ENCODE measurements around the gene F2.
A peak's percentile ranks its signal among the peaks of the same experiment; 100 is the strongest.

Gene F2

DNA sequence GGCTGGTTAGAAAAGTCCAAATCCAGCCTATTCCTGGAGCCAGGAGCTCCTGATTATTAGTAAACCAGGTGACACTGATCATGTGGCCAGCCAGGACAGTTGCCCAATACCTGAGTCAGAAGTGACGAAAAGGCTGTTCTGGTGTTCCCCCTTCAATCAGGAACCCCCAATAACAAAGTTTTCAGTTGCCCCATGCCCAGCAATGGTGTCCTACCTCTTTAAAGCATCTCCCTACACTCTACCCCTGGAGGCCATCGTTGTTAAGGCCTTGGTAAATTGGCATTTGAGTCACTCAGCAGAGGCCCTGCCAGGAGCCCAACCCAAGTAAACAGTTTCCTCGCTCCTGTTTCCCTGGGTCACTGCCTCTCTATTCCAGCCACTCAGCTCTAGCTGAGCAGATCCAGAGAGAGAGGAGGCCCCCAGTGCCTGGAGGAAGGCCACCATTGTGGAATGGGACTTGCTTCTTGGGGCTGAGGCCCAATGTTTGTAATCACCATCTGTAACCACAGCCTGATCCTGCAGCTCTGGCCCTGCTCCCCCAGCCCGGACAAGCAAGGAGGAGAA, 43.6 kb upstream of the F2 start:
- Histone ChIP-seq H2AFZ (ENCODE audit: low read length) (no peak overlapping the region), H3K4me3 (ENCODE audit: low read length, poor library complexity, severe bottlenecking) (peak overlapping the region; percentile 37), H3F3A (ENCODE audit: low read depth) (peaks cover 33% of the 10 kb centered on the region), H3K9ac (ENCODE audit: low read depth, low read length, poor library complexity, severe bottlenecking) (peak overlapping the region; percentile 76), H3K36me3 (ENCODE audit: insufficient read depth, low read length) (peaks cover 54% of the 10 kb centered on the region; the same call in 1 of the 2 replicates), H3K9me2 (replicated peaks; ENCODE audit: low read depth, low read length) (no peaks in the 10 kb centered on the region), H3K79me2 (ENCODE audit: insufficient read depth, low read length) (peaks cover 8% of the 10 kb centered on the region; the same call in 1 of the 2 replicates), H3K9me3 (ENCODE audit: insufficient read depth, low read depth, low read length) (no peaks in the 10 kb centered on the region), H3K27me3 (ENCODE audit: insufficient read depth, low read length, poor library complexity, severe bottlenecking) (no peaks in the 10 kb centered on the region), H3K4me1 (ENCODE audit: insufficient read depth, low read length, poor library complexity, severe bottlenecking) (peaks cover 62% of the 10 kb centered on the region), H3K4me2 (ENCODE audit: low read depth, low read length, poor library complexity, severe bottlenecking) (peak overlapping the region; percentile 70), H4K20me1 (ENCODE audit: insufficient read depth, low read length, poor library complexity, severe bottlenecking) (no peaks in the 10 kb centered on the region)
- TF ChIP-seq, protein P1, sequence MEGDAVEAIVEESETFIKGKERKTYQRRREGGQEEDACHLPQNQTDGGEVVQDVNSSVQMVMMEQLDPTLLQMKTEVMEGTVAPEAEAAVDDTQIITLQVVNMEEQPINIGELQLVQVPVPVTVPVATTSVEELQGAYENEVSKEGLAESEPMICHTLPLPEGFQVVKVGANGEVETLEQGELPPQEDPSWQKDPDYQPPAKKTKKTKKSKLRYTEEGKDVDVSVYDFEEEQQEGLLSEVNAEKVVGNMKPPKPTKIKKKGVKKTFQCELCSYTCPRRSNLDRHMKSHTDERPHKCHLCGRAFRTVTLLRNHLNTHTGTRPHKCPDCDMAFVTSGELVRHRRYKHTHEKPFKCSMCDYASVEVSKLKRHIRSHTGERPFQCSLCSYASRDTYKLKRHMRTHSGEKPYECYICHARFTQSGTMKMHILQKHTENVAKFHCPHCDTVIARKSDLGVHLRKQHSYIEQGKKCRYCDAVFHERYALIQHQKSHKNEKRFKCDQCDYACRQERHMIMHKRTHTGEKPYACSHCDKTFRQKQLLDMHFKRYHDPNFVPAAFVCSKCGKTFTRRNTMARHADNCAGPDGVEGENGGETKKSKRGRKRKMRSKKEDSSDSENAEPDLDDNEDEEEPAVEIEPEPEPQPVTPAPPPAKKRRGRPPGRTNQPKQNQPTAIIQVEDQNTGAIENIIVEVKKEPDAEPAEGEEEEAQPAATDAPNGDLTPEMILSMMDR (conservative IDR thresholded peaks at IDR 0.05; ENCODE audit: low read length) = no peak
- no peak for TF ChIP-seq EZH2phosphoT487 (IDR thresholded peaks at IDR 0.05; ENCODE audit: borderline replicate concordance)

- H3K4me3 ChIP-seq (ENCODE audit: low read length, poor library complexity, severe bottlenecking) = no peak overlapping the region
- no peak overlapping the region for H2AFZ ChIP-seq (ENCODE audit: low read length)
- TF ChIP-seq, protein P1 (conservative IDR thresholded peaks at IDR 0.05; ENCODE audit: low read length) = no peak
- TF ChIP-seq EZH2phosphoT487 (IDR thresholded peaks at IDR 0.05; ENCODE audit: borderline replicate concordance) = no peak
- no peaks in the 10 kb centered on the region for H3K9me3 ChIP-seq (ENCODE audit: insufficient read depth, low read depth, low read length)
- H4K20me1 ChIP-seq (ENCODE audit: insufficient read depth, low read length, poor library complexity, severe bottlenecking) = no peaks in the 10 kb centered on the region
- H3K4me2 ChIP-seq (ENCODE audit: low read depth, low read length, poor library complexity, severe bottlenecking) = peak overlapping the region; percentile 70
- peaks cover 28% of the 10 kb centered on the region for H3F3A ChIP-seq (ENCODE audit: low read depth)
- H3K9me2 ChIP-seq (replicated peaks; ENCODE audit: low read depth, low read length) = no peaks in the 10 kb centered on the region
- peak overlapping the region; percentile 76 for H3K9ac ChIP-seq (ENCODE audit: low read depth, low read length, poor library complexity, severe bottlenecking)
- peaks cover 8% of the 10 kb centered on the region; the same call in 1 of the 2 replicates for H3K79me2 ChIP-seq (ENCODE audit: insufficient read depth, low read length)
- H3K4me1 ChIP-seq (ENCODE audit: insufficient read depth, low read length, poor library complexity, severe bottlenecking) = peaks cover 57% of the 10 kb centered on the region
- H3K36me3 ChIP-seq (ENCODE audit: insufficient read depth, low read length) = peaks cover 59% of the 10 kb centered on the region; the same call in 1 of the 2 replicates
- no peaks in the 10 kb centered on the region for H3K27me3 ChIP-seq (ENCODE audit: insufficient read depth, low read length, poor library complexity, severe bottlenecking)
Observed at GRCh38 chr11:46675949-46676348, 43.1 kb upstream of the F2 start.

- no peaks in the 10 kb centered on the region for H3K9me2 ChIP-seq (replicated peaks; ENCODE audit: low read depth, low read length)
- TF ChIP-seq, protein P1 (conservative IDR thresholded peaks at IDR 0.05; ENCODE audit: low read length) = no peak
- no peak for TF ChIP-seq EZH2phosphoT487 (IDR thresholded peaks at IDR 0.05; ENCODE audit: borderline replicate concordance)
- H3K36me3 ChIP-seq (ENCODE audit: insufficient read depth, low read length) = peaks cover 64% of the 10 kb centered on the region; the same call in 1 of the 2 replicates
- H3K79me2 ChIP-seq (ENCODE audit: insufficient read depth, low read length) = peaks cover 8% of the 10 kb centered on the region; the same call in 1 of the 2 replicates
- H3K9ac ChIP-seq (ENCODE audit: low read depth, low read length, poor library complexity, severe bottlenecking) = peak overlapping the region; percentile 76
- no peaks in the 10 kb centered on the region for H3K27me3 ChIP-seq (ENCODE audit: insufficient read depth, low read length, poor library complexity, severe bottlenecking)
- no peak overlapping the region for H3K4me2 ChIP-seq (ENCODE audit: low read depth, low read length, poor library complexity, severe bottlenecking)
- H3K4me1 ChIP-seq (ENCODE audit: insufficient read depth, low read length, poor library complexity, severe bottlenecking) = peaks cover 52% of the 10 kb centered on the region
- H3K4me3 ChIP-seq (ENCODE audit: low read length, poor library complexity, severe bottlenecking) = no peak overlapping the region
- H2AFZ ChIP-seq (ENCODE audit: low read length) = no peak overlapping the region
- H3F3A ChIP-seq (ENCODE audit: low read depth) = peaks cover 23% of the 10 kb centered on the region
- no peaks in the 10 kb centered on the region for H3K9me3 ChIP-seq (ENCODE audit: insufficient read depth, low read depth, low read length)
- no peaks in the 10 kb centered on the region for H4K20me1 ChIP-seq (ENCODE audit: insufficient read depth, low read length, poor library complexity, severe bottlenecking)
Observed at GRCh38 chr11:46676436-46677158, 42.4 kb upstream of the F2 start.

Measured in Loucy (cell line).